ENCODE measurements around the gene BRD4.
"Not testable (repeated sequence)": the region's sequence is repeated elsewhere in the genome, so short reads cannot be mapped to it uniquely, and the experiment has no call there.

BRD4 gene

DNA sequence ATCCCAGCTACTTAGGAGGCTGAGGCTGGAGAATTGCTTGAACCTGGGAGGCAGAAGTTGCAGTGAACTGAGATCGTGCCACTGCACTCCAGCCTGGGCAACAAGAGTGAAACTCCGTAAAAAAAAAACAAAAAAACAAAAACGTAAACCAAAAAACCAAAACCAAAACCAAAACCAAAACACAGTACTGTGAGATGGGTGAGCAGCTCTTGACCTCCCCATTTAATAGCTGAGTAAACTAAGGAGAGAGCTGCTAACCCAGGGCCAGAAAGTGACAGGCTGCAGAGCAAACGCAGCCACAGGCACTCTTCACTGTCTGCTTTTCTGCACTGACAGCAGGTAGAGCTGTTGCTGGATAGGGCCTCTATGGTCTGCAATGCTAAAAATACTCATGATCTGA, 27.7 kb upstream of the BRD4 start:
- DNase-seq (ENCODE audit: low spot score): peak; percentile 22

DNA sequence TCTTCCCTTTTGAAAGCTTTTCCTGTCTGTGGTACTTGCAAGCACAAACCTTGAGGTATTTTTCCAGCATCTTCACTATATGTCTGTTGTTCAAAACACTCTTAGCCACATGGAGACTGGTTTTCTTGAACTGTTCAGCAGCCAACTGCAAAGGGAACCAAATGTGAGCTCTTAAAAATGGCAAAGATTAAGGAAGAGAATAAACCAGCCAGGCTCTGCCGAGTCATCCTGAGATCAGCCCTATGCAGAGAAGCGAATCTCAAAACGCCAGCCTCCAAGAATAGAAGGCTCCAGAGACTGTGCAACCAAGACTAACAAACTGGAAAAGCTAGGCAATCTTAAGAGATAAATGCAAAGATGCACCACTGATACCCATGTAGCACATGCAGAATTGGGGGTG, 26.6 kb upstream of the BRD4 start:
- no peak for DNase-seq (ENCODE audit: low spot score)

DNA sequence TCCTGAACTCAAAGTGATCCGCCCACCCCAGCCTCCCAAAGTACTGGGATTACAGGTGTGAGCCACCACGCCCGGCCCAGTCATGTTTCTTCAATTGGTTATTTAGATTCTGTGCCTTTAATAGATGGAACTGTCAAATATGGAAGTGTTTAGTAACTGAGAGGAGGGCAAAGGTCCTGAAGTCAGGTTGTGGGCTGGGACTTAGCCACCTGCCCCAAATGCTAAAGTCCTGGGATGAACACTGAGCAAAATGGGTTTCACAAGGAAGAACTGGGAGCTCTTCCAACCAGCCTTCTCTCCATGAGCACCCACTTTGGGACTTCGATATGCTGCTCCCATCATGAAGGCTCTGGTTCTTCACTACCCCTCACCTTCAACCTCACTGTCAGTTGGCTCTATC, 25.6 kb upstream of the BRD4 start:
- no peak for DNase-seq (ENCODE audit: low spot score)

DNA sequence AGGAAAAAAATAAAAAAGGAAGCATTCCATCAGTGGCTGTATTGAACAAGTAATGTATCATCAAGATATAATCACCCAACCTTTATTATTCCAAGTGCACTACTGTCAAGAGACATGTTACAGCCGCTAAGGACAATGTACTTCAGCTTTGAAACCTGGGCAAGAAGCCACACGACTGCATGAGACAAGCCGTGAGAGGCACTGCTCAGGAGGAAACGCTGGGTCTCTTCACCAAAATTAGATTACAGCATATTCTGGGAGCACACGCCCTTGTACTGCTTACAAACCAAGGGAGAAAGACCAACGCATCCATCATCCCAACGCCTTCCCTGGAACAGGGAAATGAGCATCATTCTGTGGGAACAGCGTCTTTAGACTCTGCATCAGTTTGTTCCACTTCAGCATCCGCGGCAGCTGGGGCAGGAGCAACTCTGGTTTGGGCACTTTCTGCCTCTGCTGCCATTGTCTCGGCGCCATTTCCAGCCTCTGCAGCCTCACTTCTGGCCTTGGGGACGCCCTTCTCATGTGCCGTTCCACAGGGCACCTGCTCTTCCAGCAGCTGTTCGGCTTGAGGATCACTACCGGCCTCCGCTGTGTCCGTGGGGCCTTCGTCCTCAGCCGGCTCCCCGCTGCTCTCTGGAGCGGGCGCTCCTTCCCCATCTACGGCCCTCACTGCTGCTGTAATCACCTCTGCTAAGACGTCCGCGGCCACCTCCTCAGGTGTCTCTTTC, 22.4 kb upstream of the BRD4 start:
- no peak for DNase-seq (ENCODE audit: low spot score)

DNA sequence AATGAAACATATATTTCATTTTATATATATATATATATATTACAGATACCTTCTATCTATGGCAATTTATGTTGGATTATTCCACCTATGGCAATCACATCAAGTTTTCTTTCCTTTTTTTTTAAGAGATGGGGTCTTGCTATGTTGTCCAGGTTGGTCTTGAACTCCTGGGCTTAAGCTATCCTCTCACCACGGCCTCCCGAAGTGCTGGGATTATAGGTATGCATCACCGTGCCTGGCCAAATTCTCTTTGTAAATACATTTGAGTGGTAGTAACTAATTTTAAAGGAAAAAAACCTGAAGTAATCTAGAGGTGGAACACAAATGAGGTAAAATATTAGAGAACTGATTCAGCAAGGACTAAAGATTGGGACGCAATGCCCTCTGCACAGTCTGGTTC, 21.6 kb upstream of the BRD4 start:
- no peak for DNase-seq (ENCODE audit: low spot score)

DNA sequence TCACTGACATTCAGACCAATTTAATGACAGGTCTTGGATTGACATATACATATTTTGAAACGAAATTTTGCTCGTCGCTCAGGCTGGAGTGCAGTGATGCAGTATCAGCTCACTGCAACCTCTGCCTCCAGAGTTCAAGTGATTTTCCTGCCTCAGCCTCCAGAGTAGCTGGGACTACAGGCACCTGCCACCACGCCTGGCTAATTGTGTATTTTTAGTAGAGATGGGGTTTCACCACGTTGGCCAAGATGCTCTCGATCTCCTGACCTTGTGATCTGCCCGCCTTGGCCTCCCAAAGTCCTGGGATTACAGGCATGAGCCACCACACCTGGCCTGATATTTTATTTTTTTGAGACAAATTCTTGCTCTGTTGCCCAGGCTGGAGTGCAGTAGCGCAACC, 20.2 kb upstream of the BRD4 start:
- not testable (repeated sequence) for DNase-seq (ENCODE audit: low spot score)

DNA sequence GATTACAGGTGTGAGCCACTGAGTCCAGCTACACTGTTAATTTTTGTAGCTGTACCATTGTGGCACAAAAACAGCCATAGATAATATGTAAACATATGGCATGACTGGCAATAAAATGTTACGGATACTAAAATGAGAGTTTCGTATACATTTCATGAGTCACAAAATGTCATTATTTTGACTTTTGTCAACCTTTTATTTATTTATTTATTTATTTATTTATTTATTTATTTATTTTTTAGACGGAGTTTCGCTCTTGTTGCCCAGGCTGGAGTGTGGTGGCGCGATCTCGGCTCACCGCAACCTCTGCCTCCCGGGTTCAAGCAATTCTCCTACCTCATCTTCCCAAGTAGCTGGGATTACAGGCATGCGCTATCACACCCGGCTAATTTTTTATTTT, 9.0 kb upstream of the BRD4 start:
- DNase-seq (ENCODE audit: low spot score): not testable (repeated sequence)

DNA sequence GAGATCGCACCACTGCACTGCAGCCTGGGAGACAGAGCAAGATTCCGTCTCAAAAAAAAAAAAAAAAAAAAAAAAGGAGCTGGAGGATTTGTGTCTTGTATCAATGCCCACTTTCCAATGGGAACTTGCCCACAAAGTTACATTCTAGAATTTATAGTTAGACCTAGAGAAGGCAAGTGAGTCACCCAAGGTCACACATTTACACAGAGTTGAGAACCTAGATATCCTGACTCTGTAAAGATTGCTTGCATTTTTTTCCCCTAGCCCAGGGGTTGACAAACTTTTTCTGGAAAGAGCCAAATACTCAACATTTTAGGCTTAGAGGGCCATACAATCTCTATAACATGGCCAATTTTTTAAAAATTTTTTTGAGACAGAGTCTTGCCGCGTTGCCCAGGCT, 7.7 kb upstream of the BRD4 start:
- no peak for DNase-seq (ENCODE audit: low spot score)

DNA sequence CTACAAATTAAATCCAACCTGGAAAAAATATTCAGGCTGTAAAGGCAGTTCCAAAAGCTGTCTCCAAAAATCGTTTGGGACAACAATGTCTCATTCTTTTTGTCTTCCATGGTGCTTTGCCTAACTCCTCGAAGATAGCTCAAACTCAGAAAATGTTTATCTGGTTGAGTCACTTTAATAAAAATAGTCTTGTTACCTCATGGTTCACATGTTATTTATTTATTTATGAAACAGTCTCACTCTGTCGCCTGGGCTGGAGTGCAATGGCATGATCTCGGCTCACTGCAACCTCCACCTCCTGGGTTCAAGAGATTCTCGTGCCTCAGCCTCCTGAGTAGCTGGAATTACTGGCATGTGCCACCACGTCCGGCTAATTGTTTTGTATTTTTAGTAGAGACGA, 4.9 kb upstream of the BRD4 start:
- DNase-seq (ENCODE audit: low spot score): no peak

DNA sequence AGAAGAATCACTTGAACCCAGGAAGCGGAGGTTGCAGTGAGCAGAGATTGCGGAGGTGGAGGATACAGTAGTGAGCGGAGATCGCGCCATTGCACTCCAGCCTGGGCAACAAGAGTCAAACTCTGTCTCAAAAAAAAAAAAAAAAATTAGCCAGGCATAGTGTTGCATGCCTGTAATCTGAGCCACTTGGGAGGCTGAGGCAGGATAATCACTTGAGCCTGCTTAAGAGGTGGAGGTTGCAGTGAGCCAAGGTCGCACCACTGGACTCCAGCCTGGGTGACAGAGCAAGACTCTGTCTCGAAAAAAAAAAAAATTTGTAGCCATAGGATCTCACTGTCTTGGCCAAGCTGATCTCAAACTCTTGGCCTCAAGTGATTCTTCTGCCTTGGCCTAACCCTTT, 3.7 kb upstream of the BRD4 start:
- DNase-seq (ENCODE audit: low spot score): not testable (repeated sequence)

DNA sequence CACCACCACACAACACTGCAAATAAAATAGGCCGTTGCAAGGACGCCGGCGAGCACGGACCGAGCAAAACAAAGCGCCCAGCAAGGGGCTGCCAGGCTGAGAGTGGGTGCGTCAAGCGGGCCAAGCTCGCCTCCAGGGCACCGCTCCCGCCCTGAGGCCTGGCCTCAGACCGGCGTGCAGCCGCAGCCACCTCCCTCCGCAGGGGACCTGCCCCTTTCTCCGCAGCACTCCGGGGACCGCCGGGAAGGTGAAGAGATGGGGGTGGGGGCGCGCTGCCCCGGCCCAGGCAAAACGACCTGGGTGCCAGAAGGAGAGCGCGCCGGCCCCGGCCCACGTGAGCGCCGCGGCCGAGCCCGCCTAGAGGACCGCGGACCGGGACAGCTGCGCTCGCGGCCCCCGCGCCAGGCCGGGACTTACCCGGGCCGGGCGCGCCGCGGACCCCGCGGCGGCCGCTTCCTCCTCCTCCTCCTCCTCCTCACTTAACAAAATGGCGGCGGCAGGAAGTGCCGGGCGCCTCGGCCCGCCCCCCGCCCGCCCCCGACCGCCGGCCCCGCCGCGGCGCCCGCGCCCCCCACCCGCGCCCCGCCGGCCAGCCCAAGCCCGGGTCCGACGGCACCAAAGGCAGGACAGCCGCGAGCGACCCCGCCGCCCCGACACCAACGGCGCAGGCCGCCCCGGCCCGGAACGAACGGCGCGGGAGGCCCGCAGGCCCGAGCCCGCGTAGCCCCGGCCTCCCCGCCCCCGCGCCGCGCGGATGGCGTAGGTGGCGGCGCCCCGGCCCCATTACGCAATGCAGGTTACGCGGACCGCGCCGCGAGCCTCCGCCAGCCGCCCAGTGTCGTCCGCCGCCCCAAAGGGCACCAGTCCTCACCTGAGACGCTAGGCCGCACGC, 674 bp downstream of the BRD4 start:
- DNase-seq (ENCODE audit: low spot score): peak; percentile 60

DNA sequence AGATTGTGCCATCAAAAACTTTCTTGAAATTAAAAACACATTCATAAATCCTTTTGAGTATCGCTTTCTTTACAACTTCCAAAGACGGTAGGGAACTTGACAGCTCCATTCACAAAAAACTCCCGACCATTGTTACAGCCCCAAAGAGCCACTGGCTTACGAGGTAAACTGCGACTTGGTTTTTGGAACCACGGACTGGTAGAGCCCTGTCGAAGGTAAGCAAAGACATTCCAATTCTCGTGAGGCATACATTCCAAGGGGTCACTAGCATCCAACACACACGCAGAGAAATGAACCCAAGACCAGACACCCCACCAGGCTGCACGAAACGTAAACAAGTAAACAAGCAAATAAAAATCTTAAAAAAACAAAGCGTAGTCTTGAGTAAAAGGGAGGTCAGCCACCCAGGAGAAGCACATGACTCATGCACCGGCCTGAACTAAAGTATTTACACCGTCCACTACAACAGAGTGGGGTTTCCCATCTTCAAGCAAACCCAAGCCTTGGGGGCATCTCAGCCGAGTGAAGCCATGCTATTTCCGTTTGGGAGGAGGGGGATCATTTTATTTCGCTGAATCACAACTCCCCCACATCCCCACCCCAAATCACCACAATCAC, 1.4 kb downstream of the BRD4 start:
- DNase-seq (ENCODE audit: low spot score): no peak

DNA sequence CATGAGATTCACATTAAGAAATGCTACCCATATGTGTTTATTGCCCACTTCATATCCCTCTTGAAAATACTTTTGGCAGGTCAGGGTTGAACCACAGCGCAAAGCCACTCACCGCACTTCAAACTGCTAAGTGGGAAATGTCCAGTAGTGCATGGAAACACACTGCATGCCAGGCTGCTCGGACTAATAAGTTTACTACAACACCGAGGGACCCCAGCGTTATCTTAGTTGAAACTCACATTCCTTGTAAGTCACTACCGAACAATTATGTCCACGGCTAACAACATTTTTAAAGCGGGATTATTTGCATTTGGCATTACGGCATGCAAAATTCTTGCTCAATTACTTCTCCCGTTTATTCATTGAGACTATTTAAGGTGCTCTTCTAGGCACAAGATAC, 4.0 kb downstream of the BRD4 start:
- DNase-seq (ENCODE audit: low spot score): no peak

DNA sequence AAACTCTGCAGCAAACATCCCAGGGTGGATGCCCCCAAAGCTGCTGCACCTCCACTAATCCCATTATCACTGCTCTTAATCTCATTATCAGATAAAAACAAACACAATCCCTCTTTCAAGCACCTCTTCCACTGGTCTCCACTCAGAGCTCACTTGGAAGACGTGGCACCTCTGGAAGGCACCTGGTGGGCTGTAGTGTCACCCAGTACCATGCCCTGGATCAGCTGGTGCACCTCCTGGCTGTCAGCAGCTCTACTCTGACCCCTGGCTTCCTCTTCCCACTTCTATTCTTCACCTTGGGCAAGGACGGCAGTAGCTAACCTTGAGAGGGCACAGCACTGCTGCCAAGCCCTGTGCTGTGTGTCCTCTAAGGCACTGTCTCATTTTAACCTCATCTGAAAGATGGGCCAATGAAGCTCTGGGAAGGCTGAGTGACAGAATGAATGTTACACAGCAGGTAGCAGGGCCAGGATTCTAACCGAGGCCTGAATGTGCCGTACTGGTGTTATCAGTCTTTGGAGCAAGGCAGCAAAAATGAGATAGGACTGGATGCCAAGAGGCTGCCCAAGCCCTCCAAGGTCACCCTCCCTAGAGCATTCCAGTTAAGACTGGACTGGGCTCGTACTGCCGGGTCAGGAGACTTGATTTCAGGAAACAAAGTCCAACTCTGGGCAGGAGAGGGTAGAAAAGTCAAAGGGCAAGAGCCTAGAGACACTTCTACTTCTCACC, 7.4 kb downstream of the BRD4 start:
- no peak for DNase-seq (ENCODE audit: low spot score)

DNA sequence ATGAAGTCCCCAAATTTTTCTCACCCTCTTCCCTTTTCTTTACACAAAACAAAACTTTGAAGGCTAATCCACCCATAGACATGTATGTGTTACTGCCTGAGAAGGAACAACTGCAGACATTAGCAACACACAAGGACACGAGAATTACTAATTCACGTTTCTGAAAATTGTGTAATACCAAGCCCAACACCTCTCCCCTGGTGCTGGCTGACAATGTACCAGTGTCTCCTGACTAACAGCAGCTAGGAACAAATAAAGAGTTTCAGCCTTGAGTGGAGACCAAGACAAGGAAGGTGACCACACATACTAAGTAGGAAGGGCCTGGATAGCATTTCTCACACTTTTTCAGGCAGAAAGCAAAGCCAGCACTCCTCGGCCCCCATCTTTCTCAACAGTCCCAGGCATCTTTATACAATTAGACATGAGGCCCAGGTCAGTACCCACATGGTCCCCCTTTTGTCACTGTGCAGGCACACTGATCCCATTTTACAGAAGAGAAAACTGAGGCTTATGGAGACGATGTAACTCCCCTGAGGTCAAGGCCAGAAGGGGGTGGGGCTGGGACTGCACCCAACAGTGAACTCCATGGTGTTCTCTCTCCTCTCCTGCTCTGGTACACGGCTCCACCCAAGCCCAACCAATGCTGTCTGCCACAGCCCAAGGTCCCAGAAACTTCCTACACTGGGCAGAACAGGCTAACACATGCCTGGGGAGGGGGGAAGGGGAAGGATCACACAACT, 8.7 kb downstream of the BRD4 start:
- no peak for DNase-seq (ENCODE audit: low spot score)

DNA sequence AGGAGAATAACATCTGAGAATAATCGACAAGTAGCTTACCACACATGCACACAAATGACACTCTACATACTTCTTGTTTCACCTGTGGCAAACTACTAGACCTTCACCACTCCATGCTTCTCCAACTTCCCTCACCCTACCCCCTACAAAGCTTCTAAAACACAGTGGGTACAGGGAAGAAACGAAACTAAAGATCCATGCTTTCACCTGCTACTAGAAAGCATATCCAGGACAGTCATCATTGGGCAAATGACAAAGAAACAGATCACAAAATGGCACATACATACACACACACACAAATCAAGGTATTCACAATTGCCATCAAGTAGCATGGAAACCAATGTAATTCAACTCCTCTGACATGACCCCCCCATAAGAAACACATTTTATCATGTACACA, 10.6 kb downstream of the BRD4 start:
- DNase-seq (ENCODE audit: low spot score): no peak

DNA sequence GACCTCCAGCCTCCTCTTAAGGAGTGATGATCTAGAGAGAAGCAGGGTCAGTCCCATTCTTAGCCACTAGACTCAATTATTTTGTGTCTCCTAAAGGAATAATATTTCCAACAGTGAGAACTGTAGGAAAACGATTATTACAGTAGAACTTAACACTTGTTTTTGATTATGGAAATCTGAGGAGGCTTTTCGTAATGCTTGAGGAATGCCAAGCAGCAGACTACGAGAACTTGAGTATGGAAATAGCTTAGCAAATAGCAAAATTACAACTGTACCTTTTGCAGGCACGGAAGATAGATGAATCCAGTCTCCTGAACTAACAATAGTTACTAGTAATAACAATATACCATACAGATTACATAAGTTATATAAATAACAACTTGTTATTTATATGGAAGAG, 12.2 kb downstream of the BRD4 start:
- DNase-seq (ENCODE audit: low spot score): no peak

DNA sequence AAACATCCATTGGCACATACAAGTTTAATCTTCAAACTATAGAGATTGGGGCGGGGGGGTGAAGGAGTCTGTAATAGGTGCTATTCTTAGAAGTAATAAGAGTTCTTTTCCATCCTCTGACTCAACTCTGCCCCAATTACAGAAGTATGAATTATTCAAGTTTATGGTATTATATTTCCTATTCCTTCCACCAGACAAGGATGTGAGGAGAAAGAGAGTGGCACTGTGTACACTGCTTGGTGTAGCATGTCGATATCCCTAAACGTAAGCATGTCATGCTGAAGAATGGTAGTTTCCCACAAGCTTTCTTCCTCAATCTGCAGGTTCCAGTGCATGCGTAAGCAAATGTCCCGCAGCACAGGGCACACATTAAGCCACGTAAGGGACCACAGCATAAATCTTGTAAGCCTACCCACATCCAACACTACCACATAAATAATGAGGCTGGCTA, 14.1 kb downstream of the BRD4 start:
- no peak for DNase-seq (ENCODE audit: low spot score)

DNA sequence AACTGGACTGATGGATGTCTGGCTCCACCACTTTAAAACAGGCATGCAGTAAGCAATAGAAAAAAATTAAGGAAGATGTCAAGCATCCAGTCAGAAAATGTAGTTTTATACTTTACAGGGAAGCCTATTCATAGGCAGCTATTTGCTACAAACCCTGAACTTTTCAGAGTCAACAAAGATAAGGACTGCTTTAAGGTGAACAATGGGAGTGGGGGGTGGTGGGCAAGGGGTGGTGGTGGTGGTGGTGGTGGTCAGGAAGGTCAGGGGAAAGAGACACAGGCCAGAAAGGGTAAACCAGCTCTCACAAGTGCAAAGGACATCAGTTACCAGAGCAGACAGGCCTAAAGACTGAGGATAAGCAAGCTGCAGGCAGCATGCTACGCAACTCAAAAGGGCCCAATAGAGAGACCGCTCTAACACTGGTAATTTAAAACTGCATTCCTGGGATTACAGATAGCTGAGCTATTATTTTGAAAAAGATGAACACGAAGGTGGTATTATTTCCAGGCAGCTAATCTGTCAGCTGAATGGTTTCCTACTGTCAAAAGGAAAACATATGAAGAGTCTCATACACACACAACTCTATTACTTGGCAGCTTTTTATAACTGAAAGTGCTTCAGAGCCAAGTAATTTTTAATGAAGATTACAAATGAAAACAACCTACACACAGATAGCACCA, 14.8 kb downstream of the BRD4 start:
- no peak for DNase-seq (ENCODE audit: low spot score)

DNA sequence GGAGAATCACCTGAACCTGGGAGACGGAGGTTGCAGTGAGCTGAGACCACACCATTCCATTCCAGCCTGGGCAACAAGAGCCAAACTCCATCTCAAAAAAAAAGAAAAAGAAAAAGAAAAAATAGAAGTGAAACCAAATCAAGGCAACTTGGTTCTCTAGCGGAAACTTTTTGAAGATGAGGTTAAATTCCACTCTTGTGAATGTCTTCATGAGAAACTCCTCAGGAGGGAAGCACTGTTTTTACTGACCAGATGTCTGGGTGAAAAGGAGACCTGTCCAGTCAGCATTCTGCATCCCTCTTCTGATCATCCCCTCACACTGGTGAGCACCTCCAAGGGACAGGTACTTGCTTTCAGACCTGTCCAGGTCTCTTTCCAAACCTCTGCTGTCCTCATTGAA, 15.8 kb downstream of the BRD4 start:
- DNase-seq (ENCODE audit: low spot score): no peak

DNA sequence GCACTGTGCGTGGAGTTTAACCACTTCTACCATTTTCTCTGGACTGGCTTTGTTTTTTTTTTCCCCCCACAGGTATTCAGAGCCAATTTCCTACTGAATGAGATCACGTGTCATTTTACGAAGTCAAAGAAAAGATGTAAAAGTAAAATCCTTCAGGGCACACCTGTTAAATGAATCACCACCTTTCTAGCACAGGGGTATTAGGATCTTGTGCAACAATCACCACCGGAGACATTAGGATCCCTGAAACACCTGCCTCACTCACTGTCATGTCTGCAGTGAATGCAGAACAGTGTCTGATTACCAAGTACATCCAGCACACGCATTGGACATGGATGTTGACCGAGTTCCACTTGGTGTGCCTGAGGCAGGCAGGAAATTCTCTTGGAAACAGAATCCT, 17.2 kb downstream of the BRD4 start:
- no peak for DNase-seq (ENCODE audit: low spot score)
